ENCODE measurements around the gene RSAD1.
A peak's percentile ranks its signal among the peaks of the same experiment; 100 is the strongest.

Gene RSAD1

DNA sequence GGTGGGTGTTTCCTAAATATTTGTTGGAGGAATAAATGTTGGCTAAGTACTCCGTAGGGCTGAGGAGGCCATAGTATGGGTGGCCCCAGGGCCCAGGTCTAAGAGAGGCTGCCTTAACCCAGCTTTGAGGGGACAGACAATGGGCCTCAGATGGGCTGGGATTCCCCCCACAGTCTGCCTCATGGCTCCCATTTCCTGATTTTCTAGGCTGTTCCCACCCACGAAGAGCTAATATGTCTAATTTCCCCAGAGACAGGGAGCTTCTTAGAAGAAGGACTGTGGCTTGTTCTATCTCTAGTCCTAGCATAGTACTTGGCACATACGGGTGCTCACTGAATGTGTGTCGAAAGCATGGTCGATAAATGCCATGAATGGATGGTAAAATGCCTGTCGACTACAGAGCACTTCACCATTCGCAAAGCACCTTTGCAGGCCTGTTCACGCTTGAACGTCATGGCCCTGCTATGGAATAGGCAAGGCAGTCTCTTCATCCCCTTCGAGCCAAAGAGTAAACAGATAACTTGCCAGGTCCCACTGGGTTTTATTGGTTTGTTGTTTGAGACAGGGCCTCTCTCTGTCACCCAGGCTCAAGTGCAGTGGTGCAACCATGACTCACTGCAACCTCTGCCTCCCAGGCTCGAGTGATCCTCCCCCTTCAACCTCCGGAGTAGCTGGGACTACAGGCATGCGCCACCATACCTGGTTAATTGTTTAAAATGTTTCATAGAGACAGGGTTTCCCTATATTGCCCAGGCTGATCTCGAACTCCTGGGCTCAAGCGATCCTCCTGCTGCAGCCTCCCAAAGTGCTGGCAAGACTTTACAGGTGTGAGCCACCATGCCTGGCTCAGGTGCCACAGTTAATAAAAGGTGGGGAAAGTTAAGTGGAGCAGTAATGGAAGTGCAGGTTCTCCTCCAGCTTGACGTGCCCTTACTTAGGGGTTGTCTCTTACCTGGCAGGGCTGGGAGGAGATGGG is 19.7 kb upstream of the RSAD1 start:
- DNase-seq (ENCODE audit: low spot score) = no peak
- TF ChIP-seq, protein P1, sequence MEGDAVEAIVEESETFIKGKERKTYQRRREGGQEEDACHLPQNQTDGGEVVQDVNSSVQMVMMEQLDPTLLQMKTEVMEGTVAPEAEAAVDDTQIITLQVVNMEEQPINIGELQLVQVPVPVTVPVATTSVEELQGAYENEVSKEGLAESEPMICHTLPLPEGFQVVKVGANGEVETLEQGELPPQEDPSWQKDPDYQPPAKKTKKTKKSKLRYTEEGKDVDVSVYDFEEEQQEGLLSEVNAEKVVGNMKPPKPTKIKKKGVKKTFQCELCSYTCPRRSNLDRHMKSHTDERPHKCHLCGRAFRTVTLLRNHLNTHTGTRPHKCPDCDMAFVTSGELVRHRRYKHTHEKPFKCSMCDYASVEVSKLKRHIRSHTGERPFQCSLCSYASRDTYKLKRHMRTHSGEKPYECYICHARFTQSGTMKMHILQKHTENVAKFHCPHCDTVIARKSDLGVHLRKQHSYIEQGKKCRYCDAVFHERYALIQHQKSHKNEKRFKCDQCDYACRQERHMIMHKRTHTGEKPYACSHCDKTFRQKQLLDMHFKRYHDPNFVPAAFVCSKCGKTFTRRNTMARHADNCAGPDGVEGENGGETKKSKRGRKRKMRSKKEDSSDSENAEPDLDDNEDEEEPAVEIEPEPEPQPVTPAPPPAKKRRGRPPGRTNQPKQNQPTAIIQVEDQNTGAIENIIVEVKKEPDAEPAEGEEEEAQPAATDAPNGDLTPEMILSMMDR (IDR thresholded peaks at IDR 0.05; ENCODE audit: extremely low read depth, missing control alignments) = no peak

DNA sequence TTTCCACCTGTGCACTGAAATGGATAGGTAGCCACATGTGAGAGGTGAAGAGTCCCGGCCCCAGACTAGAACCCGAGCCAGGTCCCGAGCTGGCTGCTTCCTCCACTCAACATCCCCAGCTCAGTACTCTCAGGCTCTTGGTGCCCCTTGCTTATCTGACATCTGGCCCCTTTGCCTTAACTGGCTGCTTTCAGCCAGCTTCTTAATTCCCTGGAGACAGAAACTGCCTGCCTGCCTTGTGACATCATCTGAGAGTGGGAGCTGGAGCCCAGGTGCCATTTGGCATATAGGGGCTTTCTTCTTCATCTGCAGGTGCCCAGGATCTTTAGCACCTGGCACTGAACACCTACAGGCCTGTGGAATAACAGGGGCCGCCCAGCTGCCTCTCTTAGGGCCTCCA is 18.9 kb upstream of the RSAD1 start:
- TF ChIP-seq, protein P1 (IDR thresholded peaks at IDR 0.05; ENCODE audit: extremely low read depth, missing control alignments) = no peak
- no peak for DNase-seq (ENCODE audit: low spot score)

DNA sequence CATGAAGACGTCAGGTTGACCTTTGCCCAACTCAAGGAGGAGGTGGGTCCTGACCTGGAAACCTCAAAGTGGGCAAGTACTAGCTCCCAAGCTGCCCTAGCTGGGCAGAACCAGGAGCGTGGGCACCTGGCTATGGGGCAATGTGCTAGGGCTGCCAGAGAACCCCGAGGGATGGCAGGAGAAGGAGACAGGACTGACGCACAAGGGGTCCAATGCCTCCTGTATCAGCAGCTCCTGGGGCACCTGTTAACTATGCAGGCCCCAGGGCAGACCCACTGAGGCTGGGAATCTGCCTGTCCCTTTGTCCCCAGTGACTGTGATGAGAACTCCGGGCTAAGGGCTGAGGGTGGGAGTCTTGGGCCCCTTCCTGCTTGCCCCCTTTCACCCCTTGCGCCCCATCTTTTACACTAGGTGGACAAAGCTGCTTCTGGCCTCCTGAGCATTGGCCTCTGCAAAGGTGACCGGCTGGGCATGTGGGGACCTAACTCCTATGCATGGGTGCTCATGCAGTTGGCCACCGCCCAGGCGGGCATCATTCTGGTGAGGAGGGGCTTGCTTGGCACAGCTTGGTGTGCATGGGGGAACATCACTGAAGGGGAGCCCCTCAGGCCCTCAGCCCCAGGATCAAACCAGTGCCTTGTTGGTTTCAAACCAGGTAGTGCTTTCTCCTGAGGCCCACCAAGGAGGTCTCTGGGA is 17.7 kb upstream of the RSAD1 start:
- TF ChIP-seq, protein P1 (IDR thresholded peaks at IDR 0.05; ENCODE audit: extremely low read depth, missing control alignments) = no peak
- peak; percentile 3 for DNase-seq (ENCODE audit: low spot score)

DNA sequence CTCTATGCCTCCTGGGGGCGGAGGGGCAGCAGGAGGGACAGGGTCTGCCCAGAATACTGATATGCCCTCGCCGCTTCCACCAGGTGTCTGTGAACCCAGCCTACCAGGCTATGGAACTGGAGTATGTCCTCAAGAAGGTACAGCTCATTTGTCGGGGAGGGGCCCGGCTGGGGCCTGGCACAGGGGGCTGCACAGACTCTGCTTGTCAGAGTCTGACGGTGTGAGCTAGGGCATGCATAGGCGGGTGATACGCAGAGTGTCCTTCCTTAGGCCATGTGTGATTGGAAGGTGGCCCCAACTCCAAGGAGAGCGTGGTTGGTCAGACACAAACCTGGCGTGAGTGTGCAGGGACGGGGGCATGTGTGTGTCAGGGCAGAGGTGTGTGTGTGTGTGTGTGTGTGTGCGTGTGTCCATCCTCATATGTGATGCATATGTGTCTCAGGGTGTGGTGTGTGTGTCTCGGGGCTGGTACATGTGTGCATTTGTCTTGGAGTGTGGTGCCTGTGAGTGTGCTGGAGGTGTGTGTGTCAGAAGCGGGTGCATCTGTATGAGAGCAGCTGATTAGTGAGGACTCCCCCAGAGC is 17.0 kb upstream of the RSAD1 start:
- TF ChIP-seq, protein P1 (IDR thresholded peaks at IDR 0.05; ENCODE audit: extremely low read depth, missing control alignments) = no peak
- DNase-seq (ENCODE audit: low spot score) = peak; percentile 2

DNA sequence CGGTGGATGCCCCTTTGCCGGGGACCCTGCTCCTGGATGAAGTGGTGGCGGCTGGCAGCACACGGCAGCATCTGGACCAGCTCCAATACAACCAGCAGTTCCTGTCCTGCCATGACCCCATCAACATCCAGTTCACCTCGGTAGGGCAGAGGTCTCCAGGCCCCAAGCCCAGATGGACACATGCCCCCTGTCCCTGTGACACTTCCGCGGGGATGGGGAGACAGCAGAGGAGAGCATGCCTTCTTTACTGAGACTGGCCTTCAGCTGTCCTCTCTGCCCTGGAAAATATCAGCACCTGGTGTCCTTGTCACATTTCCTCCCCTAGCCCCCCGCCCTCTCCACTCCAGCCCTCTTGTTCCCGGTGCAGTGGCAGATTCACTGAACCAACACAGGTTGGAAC is 16.2 kb upstream of the RSAD1 start:
- no peak for DNase-seq (ENCODE audit: low spot score)
- TF ChIP-seq, protein P1 (IDR thresholded peaks at IDR 0.05; ENCODE audit: extremely low read depth, missing control alignments) = no peak

DNA sequence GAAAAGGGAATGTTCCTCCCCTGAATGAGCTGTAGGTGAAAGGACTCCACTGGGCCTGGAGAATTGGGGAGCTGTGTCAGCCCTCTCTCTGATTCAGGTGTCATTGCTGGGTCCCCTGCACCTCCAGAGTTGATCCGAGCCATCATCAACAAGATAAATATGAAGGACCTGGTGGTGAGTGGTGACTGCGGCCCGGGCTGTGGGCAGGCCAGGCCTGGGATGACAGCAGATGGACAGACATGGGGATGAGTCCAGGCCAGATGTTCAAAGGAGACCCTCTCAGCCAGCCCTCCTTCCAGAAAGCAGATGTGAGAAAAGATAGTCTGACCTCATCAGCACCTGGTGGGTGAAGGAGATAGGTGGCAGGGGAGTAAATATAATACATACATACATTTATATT is 14.5 kb upstream of the RSAD1 start:
- DNase-seq (ENCODE audit: low spot score) = no peak
- TF ChIP-seq, protein P1 (IDR thresholded peaks at IDR 0.05; ENCODE audit: extremely low read depth, missing control alignments) = no peak

DNA sequence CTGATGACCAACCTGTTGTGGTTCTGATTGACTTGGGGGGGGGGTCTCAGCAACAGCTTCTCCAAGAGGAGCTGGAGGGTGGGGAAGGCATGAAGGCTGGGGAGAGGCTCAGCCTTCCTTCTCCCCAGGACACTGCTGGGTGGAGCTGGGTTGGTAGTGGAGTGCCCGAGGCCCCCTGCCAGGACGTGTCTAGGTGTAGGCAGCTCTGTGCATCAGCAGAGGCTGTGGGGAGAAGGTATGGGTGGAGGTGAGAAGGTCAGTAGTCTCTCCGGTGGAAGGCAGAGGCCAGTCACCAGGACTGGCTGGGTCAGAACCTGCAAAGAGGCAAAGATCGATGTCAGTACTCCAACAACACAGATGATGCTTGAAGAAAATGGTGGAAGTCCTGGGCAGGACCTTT is 13.9 kb upstream of the RSAD1 start:
- DNase-seq (ENCODE audit: low spot score) = no peak
- TF ChIP-seq, protein P1 (IDR thresholded peaks at IDR 0.05; ENCODE audit: extremely low read depth, missing control alignments) = no peak

Data from GM20000 (cell line).